Kidney (tissue), 14 donors: ENCODE measurements around the gene PWWP2A. TPM values are rescaled to one million over a fixed set of nuclear protein-coding genes. Genes with fewer than 3 reads are reported as not detected.

Experiments used
- DNase-seq, 5 donors: peaks; one replicate each; pipeline ENCODE4 v3.0.0-alpha.2; 2013 to 2020
- FAIRE-seq: peaks from 2 replicates; lab custom pipeline; 2012; peaks lifted over from hg19 to GRCh38; lab: Jason Lieb, UNC
- H3K27ac ChIP-seq, 2 donors: one replicate each; pipeline ENCODE4 v1.7.0; 2013; ENCODE audit warnings: low read depth in 2 of 2, low read length in 2 of 2, inconsistent platforms in 1 of 2
- H3K27me3 ChIP-seq: one replicate; pipeline ENCODE4 v1.7.1; 2013; ENCODE audit warnings: low read length, inconsistent platforms; ENCODE audit not compliant: control insufficient read depth, insufficient read depth
- H3K36me3 ChIP-seq, 3 donors: one replicate each; pipeline versions ENCODE4 v1.7.0 to v1.7.1; 2013; ENCODE audit warnings: low read length in 3 of 3, control low read depth in 1 of 3, inconsistent platforms in 1 of 3; ENCODE audit not compliant: insufficient read depth in 3 of 3, control insufficient read depth in 2 of 3
- H3K4me1 ChIP-seq, 3 donors: one replicate each; pipeline versions ENCODE4 v1.7.0 to v1.7.1; 2013; ENCODE audit warnings: low read length in 3 of 3, inconsistent platforms in 1 of 3, low read depth in 1 of 3; ENCODE audit not compliant: control insufficient read depth in 2 of 3, insufficient read depth in 2 of 3
- H3K4me3 ChIP-seq, 3 donors: one replicate each; pipeline versions ENCODE4 v1.7.0 to v1.8.1; 2013; ENCODE audit warnings: low read length in 3 of 3, control low read depth in 1 of 3, inconsistent platforms in 1 of 3
- H3K9ac ChIP-seq, 3 donors: one replicate each; pipeline versions ENCODE4 v1.7.0 to v1.7.1; 2013; ENCODE audit warnings: low read length in 3 of 3, control low read depth in 1 of 3, inconsistent platforms in 1 of 3
- H3K9me3 ChIP-seq, 3 donors: one replicate each; pipeline versions ENCODE4 v1.7.0 to v1.7.1; 2013; ENCODE audit warnings: low read length in 3 of 3, control low read depth in 1 of 3, inconsistent platforms in 1 of 3; ENCODE audit not compliant: control insufficient read depth in 2 of 3, insufficient read depth in 1 of 3
- intact Hi-C: fragments of 100-400 bp; cut with DNase I; formaldehyde crosslinking; loops from one replicate; pipeline ENCODE4 v1.11.1; 2022
- polyA plus RNA-seq: library from polyadenylated mRNA; stranded (reverse); fragments of 350-450 nt; fragmentation: Illumina TruSeq; extraction: RNeasy Lipid Tissue Mini Kit (QIAGEN cat#74804); gene quantifications from one replicate; pipeline ENCODE4 v1.2.3, GENCODE V29; 2014; ENCODE audit warnings: low read depth, low replicate concordance; ENCODE audit not compliant: insufficient read depth
- total RNA-seq: library from RNA; stranded (reverse); fragmentation: NEBNext Ultra II Directional; extraction: Animal tissue kit (Norgen Biotek cat#: 25700); gene quantifications from one replicate; pipeline ENCODE4 v1.2.1, GENCODE V29; 2021
- TF ChIP-seq, protein P1 (sequence below): IDR thresholded peaks from 3 replicates; pipeline ENCODE4 v1.5.1; 2012; ENCODE audit warnings: mild to moderate bottlenecking, moderate library complexity, borderline replicate concordance; ENCODE audit not compliant: insufficient read depth; ENCODE audit errors: extremely low read depth
- donor health status: control.
- donor health status: control.
- donor health status: control.
- donor health status: control.
- donor health status: control.
- donor health status: DM: yes; HTN: yes; CAD: no.
- donor health status: Normal renal cell carcinoma (clear cell type).

The PWWP2A gene
- total and polyA plus RNA-seq, 2 donors from 2014 or later: 6.3 to 21.6 TPM

GRCh38 chr5:160128632-160129031 lies 9.4 kb upstream of the PWWP2A start:
- no peak overlapping the region for H3K9ac ChIP-seq
- FAIRE-seq: no peak
- no peak overlapping the region for H3K27ac ChIP-seq
- no peaks in the 10 kb centered on the region for H3K27me3 ChIP-seq
- no peaks in the 10 kb centered on the region for H3K36me3 ChIP-seq
- TF ChIP-seq, protein P1, sequence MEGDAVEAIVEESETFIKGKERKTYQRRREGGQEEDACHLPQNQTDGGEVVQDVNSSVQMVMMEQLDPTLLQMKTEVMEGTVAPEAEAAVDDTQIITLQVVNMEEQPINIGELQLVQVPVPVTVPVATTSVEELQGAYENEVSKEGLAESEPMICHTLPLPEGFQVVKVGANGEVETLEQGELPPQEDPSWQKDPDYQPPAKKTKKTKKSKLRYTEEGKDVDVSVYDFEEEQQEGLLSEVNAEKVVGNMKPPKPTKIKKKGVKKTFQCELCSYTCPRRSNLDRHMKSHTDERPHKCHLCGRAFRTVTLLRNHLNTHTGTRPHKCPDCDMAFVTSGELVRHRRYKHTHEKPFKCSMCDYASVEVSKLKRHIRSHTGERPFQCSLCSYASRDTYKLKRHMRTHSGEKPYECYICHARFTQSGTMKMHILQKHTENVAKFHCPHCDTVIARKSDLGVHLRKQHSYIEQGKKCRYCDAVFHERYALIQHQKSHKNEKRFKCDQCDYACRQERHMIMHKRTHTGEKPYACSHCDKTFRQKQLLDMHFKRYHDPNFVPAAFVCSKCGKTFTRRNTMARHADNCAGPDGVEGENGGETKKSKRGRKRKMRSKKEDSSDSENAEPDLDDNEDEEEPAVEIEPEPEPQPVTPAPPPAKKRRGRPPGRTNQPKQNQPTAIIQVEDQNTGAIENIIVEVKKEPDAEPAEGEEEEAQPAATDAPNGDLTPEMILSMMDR: no peak
- no peaks in the 10 kb centered on the region for H3K9me3 ChIP-seq
- H3K4me1 ChIP-seq: peaks cover 0 to 2% (median 0%) of the 10 kb centered on the region in 3 donors
- no peak overlapping the region for H3K4me3 ChIP-seq
- no peak for DNase-seq
- intact Hi-C loops: no loop called here

DNA sequence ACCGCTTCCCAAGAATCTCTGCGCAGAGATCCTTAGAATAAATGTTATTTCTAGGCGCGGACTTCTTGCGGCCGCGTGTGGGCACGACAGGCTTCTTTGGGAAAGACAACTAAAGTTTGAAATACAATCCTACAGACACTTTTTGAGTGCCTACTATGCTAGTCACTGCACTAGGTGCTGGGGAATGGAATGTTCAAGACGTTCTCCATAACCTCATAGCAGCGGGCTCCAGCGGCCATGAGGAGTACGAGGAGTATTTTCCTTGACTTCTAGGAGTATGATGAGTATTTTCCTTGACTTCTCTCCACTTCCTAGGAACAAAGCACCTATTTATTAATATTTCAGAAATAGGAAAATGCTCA lies 636 bp upstream of the PWWP2A start:
- H3K27me3 ChIP-seq: no peaks in the 10 kb centered on the region
- TF ChIP-seq, protein P1: peak; percentile 18
- no peaks in the 10 kb centered on the region for H3K9me3 ChIP-seq
- DNase-seq (no peak), FAIRE-seq (no peak)
- H3K36me3 ChIP-seq: no peaks in the 10 kb centered on the region
- intact Hi-C loops: no loop called here
- H3K4me1 ChIP-seq: no peaks in the 10 kb centered on the region
- H3K4me3 ChIP-seq: no peak overlapping the region
- peak overlapping the region in 1 of 2 donors; percentile 38 for H3K27ac ChIP-seq
- no peak overlapping the region for H3K9ac ChIP-seq

- H3K9me3 ChIP-seq: no peaks in the 10 kb centered on the region
- peak overlapping the region; percentile 68 to 87 (median 77) for H3K4me3 ChIP-seq
- H3K27ac ChIP-seq: peak overlapping the region; percentile 93 to 96
- peaks cover 0 to 2% (median 0%) of the 10 kb centered on the region in 3 donors for H3K36me3 ChIP-seq
- H3K4me1 ChIP-seq: no peaks in the 10 kb centered on the region
- DNase-seq (peak in 2 of 5 donors; percentile 66 to 78), FAIRE-seq (no peak)
- no peaks in the 10 kb centered on the region for H3K27me3 ChIP-seq
- intact Hi-C loops: no loop called here
- TF ChIP-seq, protein P1: no peak
- peak overlapping the region; percentile 47 to 89 (median 81) for H3K9ac ChIP-seq
These were observed 705 bp downstream of the PWWP2A start for GRCh38 chr5:160118349-160119141.
